ENCODE results near the gene INTS11.

The INTS11 gene

GRCh38 chr1:1279028-1279427 is 45.4 kb downstream of the INTS11 start:
- Histone ChIP-seq H3K4me3 (ENCODE audit: low read length) (no peak overlapping the region), H3K79me2 (ENCODE audit: control insufficient read depth, insufficient read depth, low read length) (no peaks in the 10 kb centered on the region), H2AK5ac (ENCODE audit: low read length) (no peak overlapping the region), H3K79me1 (ENCODE audit: low read length) (no peaks in the 10 kb centered on the region), H2BK15ac (replicated peaks; ENCODE audit: low read depth) (no peak overlapping the region), H3K23ac (ENCODE audit: low read length) (no peak overlapping the region), H2BK120ac (ENCODE audit: low read depth, low read length) (no peak overlapping the region), H3K27ac (ENCODE audit: low read depth, low read length) (no peak overlapping the region), H3K18ac (ENCODE audit: low read length) (no peak overlapping the region), H3K4me1 (ENCODE audit: control insufficient read depth, low read depth, low read length) (no peaks in the 10 kb centered on the region), H3K9ac (ENCODE audit: low read length) (no peak overlapping the region), H2BK5ac (ENCODE audit: low read length) (no peak overlapping the region), H3K36me3 (ENCODE audit: control insufficient read depth, insufficient read depth, low read length) (no peaks in the 10 kb centered on the region), H3K56ac (ENCODE audit: low read length) (no peak overlapping the region), H4K8ac (ENCODE audit: low read depth, low read length) (no peak overlapping the region), H4K5ac (ENCODE audit: low read length) (no peak overlapping the region), H3K4me2 (ENCODE audit: low read length) (no peak overlapping the region), H3K4ac (ENCODE audit: low read depth, low read length) (no peak overlapping the region), H3K27me3 (ENCODE audit: insufficient read depth, low read length, poor library complexity) (no peaks in the 10 kb centered on the region)
- no peak for DNase-seq
- no CpG with 5 or more reads among the region's 17 CpGs for WGBS (ENCODE audit: extremely low coverage, insufficient coverage, low lambda C conversion rate)

- no peaks in the 10 kb centered on the region for H3K4me1 ChIP-seq (ENCODE audit: control insufficient read depth, low read depth, low read length)
- no peak overlapping the region for H2AK5ac ChIP-seq (ENCODE audit: low read length)
- no peak overlapping the region for H3K4me3 ChIP-seq (ENCODE audit: low read length)
- no peak overlapping the region for H2BK5ac ChIP-seq (ENCODE audit: low read length)
- H3K23ac ChIP-seq (ENCODE audit: low read length): no peak overlapping the region
- H3K4me2 ChIP-seq (ENCODE audit: low read length): no peak overlapping the region
- no peak overlapping the region for H2BK120ac ChIP-seq (ENCODE audit: low read depth, low read length)
- no peak overlapping the region for H3K18ac ChIP-seq (ENCODE audit: low read length)
- no peaks in the 10 kb centered on the region for H3K79me2 ChIP-seq (ENCODE audit: control insufficient read depth, insufficient read depth, low read length)
- H3K27me3 ChIP-seq (ENCODE audit: insufficient read depth, low read length, poor library complexity): no peaks in the 10 kb centered on the region
- H4K8ac ChIP-seq (ENCODE audit: low read depth, low read length): no peak overlapping the region
- H3K36me3 ChIP-seq (ENCODE audit: control insufficient read depth, insufficient read depth, low read length): no peaks in the 10 kb centered on the region
- no CpG with 5 or more reads among the region's 13 CpGs for WGBS (ENCODE audit: extremely low coverage, insufficient coverage, low lambda C conversion rate)
- no peak overlapping the region for H3K9ac ChIP-seq (ENCODE audit: low read length)
- H4K5ac ChIP-seq (ENCODE audit: low read length): no peak overlapping the region
- H2BK15ac ChIP-seq (replicated peaks; ENCODE audit: low read depth): no peak overlapping the region
- H3K79me1 ChIP-seq (ENCODE audit: low read length): no peaks in the 10 kb centered on the region
- H3K4ac ChIP-seq (ENCODE audit: low read depth, low read length): no peak overlapping the region
- no peak overlapping the region for H3K56ac ChIP-seq (ENCODE audit: low read length)
- H3K27ac ChIP-seq (ENCODE audit: low read depth, low read length): no peak overlapping the region
- no peak for DNase-seq
These were observed 45.8 kb downstream of the INTS11 start for GRCh38 chr1:1278620-1279019.

GRCh38 chr1:1275836-1276235 is 48.6 kb downstream of the INTS11 start:
- H3K4me1 ChIP-seq (ENCODE audit: control insufficient read depth, low read depth, low read length): peaks cover 5% of the 10 kb centered on the region
- no peak overlapping the region for H4K8ac ChIP-seq (ENCODE audit: low read depth, low read length)
- H2BK15ac ChIP-seq (replicated peaks; ENCODE audit: low read depth): no peak overlapping the region
- H2BK5ac ChIP-seq (ENCODE audit: low read length): no peak overlapping the region
- no peaks in the 10 kb centered on the region for H3K27me3 ChIP-seq (ENCODE audit: insufficient read depth, low read length, poor library complexity)
- no peak for DNase-seq
- no peak overlapping the region for H3K4ac ChIP-seq (ENCODE audit: low read depth, low read length)
- no peak overlapping the region for H3K4me2 ChIP-seq (ENCODE audit: low read length)
- H3K23ac ChIP-seq (ENCODE audit: low read length): no peak overlapping the region
- no peaks in the 10 kb centered on the region for H3K36me3 ChIP-seq (ENCODE audit: control insufficient read depth, insufficient read depth, low read length)
- H3K18ac ChIP-seq (ENCODE audit: low read length): no peak overlapping the region
- H3K79me2 ChIP-seq (ENCODE audit: control insufficient read depth, insufficient read depth, low read length): peaks cover 24% of the 10 kb centered on the region
- no peak overlapping the region for H3K27ac ChIP-seq (ENCODE audit: low read depth, low read length)
- peaks cover 16% of the 10 kb centered on the region for H3K79me1 ChIP-seq (ENCODE audit: low read length)
- H2BK120ac ChIP-seq (ENCODE audit: low read depth, low read length): no peak overlapping the region
- H3K4me3 ChIP-seq (ENCODE audit: low read length): no peak overlapping the region
- H3K56ac ChIP-seq (ENCODE audit: low read length): no peak overlapping the region
- no peak overlapping the region for H3K9ac ChIP-seq (ENCODE audit: low read length)
- H4K5ac ChIP-seq (ENCODE audit: low read length): no peak overlapping the region
- no peak overlapping the region for H2AK5ac ChIP-seq (ENCODE audit: low read length)
- no CpG with 5 or more reads among the region's 9 CpGs for WGBS (ENCODE audit: extremely low coverage, insufficient coverage, low lambda C conversion rate)

GRCh38 chr1:1274931-1275431 is 49.5 kb downstream of the INTS11 start:
- Histone ChIP-seq H3K27me3 (ENCODE audit: insufficient read depth, low read length, poor library complexity) (no peaks in the 10 kb centered on the region), H3K79me2 (ENCODE audit: control insufficient read depth, insufficient read depth, low read length) (peaks cover 33% of the 10 kb centered on the region), H3K4me1 (ENCODE audit: control insufficient read depth, low read depth, low read length) (peaks cover 5% of the 10 kb centered on the region), H2BK15ac (replicated peaks; ENCODE audit: low read depth) (no peak overlapping the region), H3K27ac (ENCODE audit: low read depth, low read length) (no peak overlapping the region), H2BK120ac (ENCODE audit: low read depth, low read length) (no peak overlapping the region), H3K4ac (ENCODE audit: low read depth, low read length) (no peak overlapping the region), H3K9ac (ENCODE audit: low read length) (no peak overlapping the region), H3K4me2 (ENCODE audit: low read length) (no peak overlapping the region), H3K23ac (ENCODE audit: low read length) (no peak overlapping the region), H3K79me1 (ENCODE audit: low read length) (peaks cover 22% of the 10 kb centered on the region), H3K18ac (ENCODE audit: low read length) (no peak overlapping the region), H4K5ac (ENCODE audit: low read length) (no peak overlapping the region), H4K8ac (ENCODE audit: low read depth, low read length) (no peak overlapping the region), H3K36me3 (ENCODE audit: control insufficient read depth, insufficient read depth, low read length) (no peaks in the 10 kb centered on the region), H3K56ac (ENCODE audit: low read length) (peak overlapping the region; percentile 89), H2BK5ac (ENCODE audit: low read length) (no peak overlapping the region), H2AK5ac (ENCODE audit: low read length) (no peak overlapping the region), H3K4me3 (ENCODE audit: low read length) (no peak overlapping the region)
- no peak for DNase-seq
- no CpG with 5 or more reads among the region's 15 CpGs for WGBS (ENCODE audit: extremely low coverage, insufficient coverage, low lambda C conversion rate)

GRCh38 chr1:1274299-1274930 is 50.0 kb downstream of the INTS11 start:
- peak overlapping the region; percentile 51 for H3K18ac ChIP-seq (ENCODE audit: low read length)
- no peak overlapping the region for H3K27ac ChIP-seq (ENCODE audit: low read depth, low read length)
- H4K5ac ChIP-seq (ENCODE audit: low read length): no peak overlapping the region
- peak overlapping the region; percentile 60 for H4K8ac ChIP-seq (ENCODE audit: low read depth, low read length)
- H3K36me3 ChIP-seq (ENCODE audit: control insufficient read depth, insufficient read depth, low read length): peaks cover 1% of the 10 kb centered on the region
- no peak overlapping the region for H2BK5ac ChIP-seq (ENCODE audit: low read length)
- H2AK5ac ChIP-seq (ENCODE audit: low read length): no peak overlapping the region
- peak overlapping the region; percentile 6 for H3K4me3 ChIP-seq (ENCODE audit: low read length)
- peaks cover 26% of the 10 kb centered on the region for H3K79me1 ChIP-seq (ENCODE audit: low read length)
- H2BK120ac ChIP-seq (ENCODE audit: low read depth, low read length): no peak overlapping the region
- H3K4me1 ChIP-seq (ENCODE audit: control insufficient read depth, low read depth, low read length): peaks cover 5% of the 10 kb centered on the region
- H3K9ac ChIP-seq (ENCODE audit: low read length): peak overlapping the region; percentile 73
- H3K23ac ChIP-seq (ENCODE audit: low read length): no peak overlapping the region
- peaks cover 37% of the 10 kb centered on the region for H3K79me2 ChIP-seq (ENCODE audit: control insufficient read depth, insufficient read depth, low read length)
- no peak overlapping the region for H2BK15ac ChIP-seq (replicated peaks; ENCODE audit: low read depth)
- DNase-seq: no peak
- H3K4ac ChIP-seq (ENCODE audit: low read depth, low read length): no peak overlapping the region
- H3K27me3 ChIP-seq (ENCODE audit: insufficient read depth, low read length, poor library complexity): no peaks in the 10 kb centered on the region
- H3K56ac ChIP-seq (ENCODE audit: low read length): peak overlapping the region; percentile 89
- no CpG with 5 or more reads among the region's 31 CpGs for WGBS (ENCODE audit: extremely low coverage, insufficient coverage, low lambda C conversion rate)
- H3K4me2 ChIP-seq (ENCODE audit: low read length): peak overlapping the region; percentile 71
